Neural cell (in vitro differentiated cells): ENCODE data around the gene IMMP2L. TPM values are rescaled to one million over a fixed set of nuclear protein-coding genes. Genes with fewer than 3 reads are reported as not detected.

Experiments used
- H2AFZ ChIP-seq: fragments of 200-600, 300-800 bp; sonication (generic), shearing (Covaris generic); 2 replicates; pipeline ENCODE4 v1.6.0; 2014; ENCODE audit warnings: low read depth, mild to moderate bottlenecking, antibody characterized with exemption, low read length, moderate library complexity
- H3F3A ChIP-seq: fragments of 200-600 bp; shearing (Covaris generic); 2 replicates; pipeline ENCODE4 v1.6.1; 2016; ENCODE audit warnings: mild to moderate bottlenecking, moderate library complexity, mixed read lengths, antibody characterized with exemption, low read length; ENCODE audit not compliant: insufficient read depth, poor library complexity, severe bottlenecking
- H3K27ac ChIP-seq: fragments of 200-600, 300-800 bp; sonication (generic), shearing (Covaris generic); 2 replicates; pipeline ENCODE4 v1.5.1; 2014; ENCODE audit warnings: mild to moderate bottlenecking, low read length, moderate library complexity
- H3K27me3 ChIP-seq: fragments of 300-800, 200-600 bp; sonication (generic), shearing (Covaris generic); 2 replicates; pipeline ENCODE4 v1.6.0; 2014; ENCODE audit warnings: mild to moderate bottlenecking, low read depth, low read length, moderate library complexity; ENCODE audit not compliant: insufficient read depth
- H3K36me3 ChIP-seq: fragments of 300-800, 200-600 bp; sonication (generic), shearing (Covaris generic); 2 replicates; pipeline ENCODE4 v1.5.1; 2014; ENCODE audit warnings: mild to moderate bottlenecking, antibody characterized with exemption, low read length, moderate library complexity; ENCODE audit not compliant: insufficient read depth
- H3K4me2 ChIP-seq: fragments of 300-800, 200-600 bp; sonication (generic), shearing (Covaris generic); 2 replicates; pipeline ENCODE4 v1.6.0; 2014; ENCODE audit warnings: mild to moderate bottlenecking, low read length
- H3K4me3 ChIP-seq: fragments of 300-800, 200-600 bp; sonication (generic), shearing (Covaris generic); 2 replicates; pipeline ENCODE4 v1.5.1; 2014; ENCODE audit warnings: mild to moderate bottlenecking, low read length, moderate library complexity
- H3K79me2 ChIP-seq: fragments of 200-600 bp; shearing (Covaris generic); replicated peaks from 2 replicates; pipeline ENCODE4 v1.6.0; 2014; ENCODE audit warnings: mild to moderate bottlenecking, low read length, moderate library complexity; ENCODE audit not compliant: insufficient read depth
- H3K9ac ChIP-seq: fragments of 300-800, 200-600 bp; sonication (generic), shearing (Covaris generic); 2 replicates; pipeline ENCODE4 v1.6.1; 2016; ENCODE audit warnings: mild to moderate bottlenecking, low read length, mixed read lengths
- H3K9me2 ChIP-seq: fragments of 200-600 bp; shearing (Covaris generic); 2 replicates; pipeline ENCODE4 v1.6.1; 2016; ENCODE audit warnings: mild to moderate bottlenecking, low read length, mixed read lengths; ENCODE audit not compliant: insufficient read depth
- H3K9me3 ChIP-seq: fragments of 200-600, 300-800 bp; sonication (generic), shearing (Covaris generic); 2 replicates; pipeline ENCODE4 v1.6.1; 2016; ENCODE audit warnings: mild to moderate bottlenecking, mixed run types, low read length, moderate library complexity, mixed read lengths
- H4K20me1 ChIP-seq: fragments of 200-600 bp; shearing (Covaris generic); 2 replicates; pipeline ENCODE4 v1.6.1; 2016; ENCODE audit warnings: mild to moderate bottlenecking, mixed run types; ENCODE audit not compliant: insufficient read depth
- CTCF ChIP-seq: fragments of 450-650 bp; IDR thresholded peaks from 2 replicates; pipeline ENCODE4 v1.5.1; 2014; ENCODE audit warnings: antibody characterized with exemption, mild to moderate bottlenecking, moderate library complexity; ENCODE audit not compliant: poor library complexity, severe bottlenecking
- EP300 ChIP-seq: fragments of 450-650 bp; conservative IDR thresholded peaks from 2 replicates; pipeline ENCODE4 v1.6.1; 2014; ENCODE audit warnings: antibody characterized with exemption, mild to moderate bottlenecking, moderate library complexity; ENCODE audit not compliant: poor library complexity, severe bottlenecking
- EZH2 ChIP-seq: fragments of 200-600, 300-800 bp; shearing (Covaris generic), sonication (generic); IDR thresholded peaks from 2 replicates; pipeline ENCODE4 v1.6.1; 2014; ENCODE audit warnings: antibody characterized with exemption, low read length, borderline replicate concordance, mild to moderate bottlenecking; ENCODE audit not compliant: insufficient read depth, poor library complexity, severe bottlenecking
- MXI1 ChIP-seq: fragments of 450-650 bp; conservative IDR thresholded peaks from 2 replicates; pipeline ENCODE4 v1.6.1; 2014; ENCODE audit warnings: antibody characterized with exemption, mild to moderate bottlenecking; ENCODE audit not compliant: poor library complexity, severe bottlenecking
- POLR2AphosphoS5 ChIP-seq: IDR thresholded peaks from 2 replicates; pipeline ENCODE4 v1.6.1; 2012
- RAD21 ChIP-seq: fragments of 450-650 bp; conservative IDR thresholded peaks from 2 replicates; pipeline ENCODE4 v1.6.1; 2014; ENCODE audit warnings: antibody characterized with exemption, mild to moderate bottlenecking, moderate library complexity
- SMC3 ChIP-seq: fragments of 450-650 bp; conservative IDR thresholded peaks from 2 replicates; pipeline ENCODE4 v1.6.1; 2014; ENCODE audit warnings: antibody characterized with exemption, mild to moderate bottlenecking, moderate library complexity; ENCODE audit not compliant: poor library complexity
- TAF1 ChIP-seq: IDR thresholded peaks from 2 replicates; pipeline ENCODE4 v1.6.1; 2012; ENCODE audit warnings: low read depth
- polyA plus RNA-seq: library from polyadenylated mRNA; depleted of rRNA; stranded (reverse); fragments of >200 nt; gene quantifications from 2 replicates; pipeline ENCODE4 v1.2.3, GENCODE V29; 2014
- TF ChIP-seq, protein P1 (sequence below): IDR thresholded peaks from 2 replicates; pipeline ENCODE4 v1.6.1; 2012; ENCODE audit warnings: borderline replicate concordance

Gene IMMP2L
- polyA plus RNA-seq, 1 donor from 2014 or later: 9.7 TPM

GRCh38 chr7:111409714-111410422, 152.4 kb downstream of the IMMP2L start:
- Histone ChIP-seq H3K4me3 (no peak overlapping the region), H4K20me1 (no peaks in the 10 kb centered on the region), H3K27me3 (no peaks in the 10 kb centered on the region), H3F3A (no peaks in the 10 kb centered on the region), H3K9me3 (no peaks in the 10 kb centered on the region), H3K4me2 (no peak overlapping the region), H3K36me3 (no peaks in the 10 kb centered on the region), H2AFZ (no peak overlapping the region), H3K9me2 (no peaks in the 10 kb centered on the region), H3K27ac (no peak overlapping the region), H3K79me2 (no peaks in the 10 kb centered on the region), H3K9ac (no peak overlapping the region)
- TF ChIP-seq CTCF: no peak
- no peak for TF ChIP-seq EP300
- no peak for TF ChIP-seq SMC3
- TF ChIP-seq, protein P1, sequence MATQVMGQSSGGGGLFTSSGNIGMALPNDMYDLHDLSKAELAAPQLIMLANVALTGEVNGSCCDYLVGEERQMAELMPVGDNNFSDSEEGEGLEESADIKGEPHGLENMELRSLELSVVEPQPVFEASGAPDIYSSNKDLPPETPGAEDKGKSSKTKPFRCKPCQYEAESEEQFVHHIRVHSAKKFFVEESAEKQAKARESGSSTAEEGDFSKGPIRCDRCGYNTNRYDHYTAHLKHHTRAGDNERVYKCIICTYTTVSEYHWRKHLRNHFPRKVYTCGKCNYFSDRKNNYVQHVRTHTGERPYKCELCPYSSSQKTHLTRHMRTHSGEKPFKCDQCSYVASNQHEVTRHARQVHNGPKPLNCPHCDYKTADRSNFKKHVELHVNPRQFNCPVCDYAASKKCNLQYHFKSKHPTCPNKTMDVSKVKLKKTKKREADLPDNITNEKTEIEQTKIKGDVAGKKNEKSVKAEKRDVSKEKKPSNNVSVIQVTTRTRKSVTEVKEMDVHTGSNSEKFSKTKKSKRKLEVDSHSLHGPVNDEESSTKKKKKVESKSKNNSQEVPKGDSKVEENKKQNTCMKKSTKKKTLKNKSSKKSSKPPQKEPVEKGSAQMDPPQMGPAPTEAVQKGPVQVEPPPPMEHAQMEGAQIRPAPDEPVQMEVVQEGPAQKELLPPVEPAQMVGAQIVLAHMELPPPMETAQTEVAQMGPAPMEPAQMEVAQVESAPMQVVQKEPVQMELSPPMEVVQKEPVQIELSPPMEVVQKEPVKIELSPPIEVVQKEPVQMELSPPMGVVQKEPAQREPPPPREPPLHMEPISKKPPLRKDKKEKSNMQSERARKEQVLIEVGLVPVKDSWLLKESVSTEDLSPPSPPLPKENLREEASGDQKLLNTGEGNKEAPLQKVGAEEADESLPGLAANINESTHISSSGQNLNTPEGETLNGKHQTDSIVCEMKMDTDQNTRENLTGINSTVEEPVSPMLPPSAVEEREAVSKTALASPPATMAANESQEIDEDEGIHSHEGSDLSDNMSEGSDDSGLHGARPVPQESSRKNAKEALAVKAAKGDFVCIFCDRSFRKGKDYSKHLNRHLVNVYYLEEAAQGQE: no peak
- TF ChIP-seq RAD21: no peak
- TF ChIP-seq TAF1: no peak
- no peak for TF ChIP-seq POLR2AphosphoS5
- no peak for TF ChIP-seq EZH2
- no peak for TF ChIP-seq MXI1

DNA sequence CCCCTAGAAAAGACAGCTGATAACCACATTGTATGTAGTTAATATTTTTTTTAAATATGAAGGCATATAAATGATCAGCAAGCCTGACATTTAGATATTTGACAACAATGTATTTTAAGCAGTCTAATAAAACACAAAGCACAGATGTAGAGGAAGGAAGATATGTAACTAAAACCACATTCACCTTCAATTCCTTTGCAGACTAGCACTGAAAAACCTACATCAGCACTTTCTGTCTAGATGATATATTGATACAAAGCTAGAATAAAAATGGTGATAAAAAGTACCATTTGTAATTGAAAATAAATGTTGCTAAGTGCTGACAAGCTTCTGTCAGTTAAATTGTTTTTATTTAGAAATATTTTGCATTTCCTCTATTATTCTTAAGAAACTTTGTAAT, 153.6 kb downstream of the IMMP2L start:
- no peak overlapping the region for H3K27ac ChIP-seq
- H3K9me2 ChIP-seq: no peaks in the 10 kb centered on the region
- H3K4me2 ChIP-seq: no peak overlapping the region
- no peak overlapping the region for H2AFZ ChIP-seq
- H3K4me3 ChIP-seq: no peak overlapping the region
- TF ChIP-seq POLR2AphosphoS5: no peak
- no peak for TF ChIP-seq EZH2
- TF ChIP-seq RAD21: no peak
- TF ChIP-seq CTCF: no peak
- no peak for TF ChIP-seq MXI1
- no peak for TF ChIP-seq TAF1
- no peak for TF ChIP-seq EP300
- TF ChIP-seq, protein P1: no peak
- TF ChIP-seq SMC3: no peak
- H3K9me3 ChIP-seq: no peaks in the 10 kb centered on the region
- no peaks in the 10 kb centered on the region for H3K79me2 ChIP-seq
- H3K36me3 ChIP-seq: no peaks in the 10 kb centered on the region
- H3F3A ChIP-seq: no peaks in the 10 kb centered on the region
- H4K20me1 ChIP-seq: no peaks in the 10 kb centered on the region
- no peaks in the 10 kb centered on the region for H3K27me3 ChIP-seq
- H3K9ac ChIP-seq: no peak overlapping the region
